ENCODE data around the gene SIX2.

Gene SIX2

DNA sequence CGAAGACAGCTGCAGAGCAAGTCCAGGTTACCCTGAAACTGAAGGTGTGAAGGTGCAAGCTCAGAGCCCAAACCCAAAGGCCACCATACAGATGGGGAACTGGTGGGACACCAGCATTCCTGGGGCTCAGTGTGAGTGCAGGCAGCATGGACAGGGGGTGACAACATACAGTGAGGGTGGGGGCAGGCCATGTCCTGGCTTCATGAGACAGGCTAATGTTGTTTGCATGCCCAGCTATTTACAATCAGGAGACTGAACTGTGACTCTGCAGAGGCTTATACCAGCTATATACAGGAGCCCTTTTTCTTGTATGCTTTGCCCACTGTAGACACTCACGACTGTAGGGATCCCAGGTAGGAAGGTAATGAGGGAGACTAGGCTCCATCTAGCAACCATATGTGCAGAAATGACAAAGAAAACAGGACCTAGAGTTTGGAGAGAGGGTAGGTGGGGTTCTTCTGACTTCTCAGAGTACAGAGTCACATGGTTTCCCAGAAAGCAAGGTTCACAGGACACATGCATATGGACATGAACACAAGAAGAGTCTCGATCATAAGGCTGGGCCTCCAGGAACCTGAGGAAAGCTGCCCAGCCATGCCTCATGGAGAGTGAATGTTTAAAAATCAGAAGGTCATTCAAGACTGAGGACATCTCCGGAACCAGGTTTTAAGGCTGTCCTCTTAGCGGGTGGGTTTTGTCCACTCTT is 41.4 kb downstream of the SIX2 start:
- Mint-ChIP-seq H3K27me3 (peaks cover 59% of the 10 kb centered on the region), H3K4me3 (no peak overlapping the region), H3K36me3 (no peaks in the 10 kb centered on the region), H3K27ac (no peak overlapping the region), H3K9me3 (no peaks in the 10 kb centered on the region), H3K4me1 (peaks cover 5% of the 10 kb centered on the region)
- no peak for ATAC-seq

DNA sequence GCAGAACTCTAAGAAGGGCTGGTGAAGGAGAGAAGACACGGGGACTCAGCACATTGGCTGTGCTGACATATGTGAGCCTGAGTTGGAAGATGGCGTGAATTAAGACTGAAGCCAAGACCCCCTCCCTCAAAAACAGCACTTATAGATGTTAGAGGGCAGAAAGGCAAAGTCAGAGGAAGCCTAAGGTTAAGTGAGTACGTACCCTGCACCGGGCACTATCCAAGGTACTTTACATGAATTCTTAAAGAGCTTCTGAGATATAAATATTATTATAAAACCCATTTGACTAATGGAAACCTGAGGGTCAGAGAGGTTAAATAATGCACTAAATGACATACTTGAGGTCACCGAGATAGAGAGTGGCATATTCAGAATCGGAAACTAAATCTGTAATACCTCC is 42.2 kb downstream of the SIX2 start:
- Mint-ChIP-seq H3K27ac (no peak overlapping the region), H3K36me3 (no peaks in the 10 kb centered on the region), H3K4me3 (no peak overlapping the region), H3K9me3 (no peaks in the 10 kb centered on the region), H3K4me1 (no peaks in the 10 kb centered on the region), H3K27me3 (peaks cover 60% of the 10 kb centered on the region)
- ATAC-seq, result no peak

DNA sequence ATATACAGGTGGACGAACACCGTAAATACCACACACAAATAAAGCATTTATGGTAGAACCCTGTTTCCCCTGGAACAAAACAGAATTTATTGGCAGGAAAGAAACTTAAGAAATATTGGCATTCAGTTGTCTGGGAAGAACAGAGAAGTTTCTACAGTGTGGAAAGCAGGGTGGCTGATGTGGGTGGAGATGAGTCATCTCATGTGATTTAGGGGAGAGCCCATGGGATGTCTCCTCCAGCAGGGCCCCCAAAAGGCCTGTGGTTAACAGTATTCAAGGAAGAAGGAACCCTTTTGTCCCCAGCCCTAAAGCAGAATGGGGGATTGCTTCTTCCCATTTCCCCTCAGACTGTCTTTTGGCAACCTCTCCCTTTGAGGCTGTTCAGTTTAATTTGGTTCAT is 43.6 kb downstream of the SIX2 start:
- H3K9me3 Mint-ChIP-seq, result no peaks in the 10 kb centered on the region
- H3K27ac Mint-ChIP-seq, result no peak overlapping the region
- no peak overlapping the region for H3K4me3 Mint-ChIP-seq
- H3K27me3 Mint-ChIP-seq, result peaks cover 67% of the 10 kb centered on the region
- no peaks in the 10 kb centered on the region for H3K36me3 Mint-ChIP-seq
- no peaks in the 10 kb centered on the region for H3K4me1 Mint-ChIP-seq
- ATAC-seq, result no peak

DNA sequence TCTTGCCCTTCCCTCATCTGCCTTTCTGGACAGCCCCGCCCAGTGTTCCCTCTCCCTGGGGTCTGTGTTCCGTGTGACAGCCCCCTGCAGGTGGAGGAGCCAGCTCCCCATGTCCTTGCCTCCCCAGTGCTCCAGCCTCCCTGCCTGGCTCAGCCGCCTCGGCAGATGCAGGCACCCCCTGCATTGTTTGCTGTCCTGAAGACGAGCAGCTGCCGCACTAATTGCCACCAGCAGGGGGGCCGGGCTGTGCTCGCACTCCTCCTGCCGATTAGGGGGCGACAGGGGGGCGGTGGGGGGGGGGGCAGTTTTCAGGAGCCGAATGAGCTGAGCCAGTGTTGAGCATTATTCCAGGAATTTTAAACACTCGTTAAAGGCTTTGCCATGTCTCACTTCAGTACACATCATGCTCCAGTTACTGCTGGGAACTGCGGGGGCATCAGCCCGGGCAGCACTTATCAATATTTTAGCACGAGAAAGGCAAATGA is 44.5 kb downstream of the SIX2 start:
- ATAC-seq, result no peak

GRCh38 chr2:44962176-44962695 is 47.0 kb downstream of the SIX2 start:
- ATAC-seq, result no peak
- no peak overlapping the region for H3K27ac Mint-ChIP-seq
- H3K27me3 Mint-ChIP-seq, result peaks cover 69% of the 10 kb centered on the region

More for the DNA sequence above, 44.5 kb downstream of the SIX2 start:
- H3K36me3 Mint-ChIP-seq, result no peaks in the 10 kb centered on the region
- no peaks in the 10 kb centered on the region for H3K4me1 Mint-ChIP-seq
- peaks cover 63% of the 10 kb centered on the region for H3K27me3 Mint-ChIP-seq
- H3K27ac Mint-ChIP-seq, result no peak overlapping the region
- H3K9me3 Mint-ChIP-seq, result no peaks in the 10 kb centered on the region
- no peak overlapping the region for H3K4me3 Mint-ChIP-seq

GRCh38 chr2:44960871-44961270 is 48.4 kb downstream of the SIX2 start:
- no peaks in the 10 kb centered on the region for H3K36me3 Mint-ChIP-seq
- no peak overlapping the region for H3K27ac Mint-ChIP-seq
- peaks cover 2% of the 10 kb centered on the region for H3K4me1 Mint-ChIP-seq
- ATAC-seq, result no peak
- H3K27me3 Mint-ChIP-seq, result peaks cover 74% of the 10 kb centered on the region
- no peaks in the 10 kb centered on the region for H3K9me3 Mint-ChIP-seq
- no peak overlapping the region for H3K4me3 Mint-ChIP-seq

More at GRCh38 chr2:44962176-44962695, 47.0 kb downstream of the SIX2 start:
- no peak overlapping the region for H3K4me3 Mint-ChIP-seq
- no peaks in the 10 kb centered on the region for H3K36me3 Mint-ChIP-seq
- no peaks in the 10 kb centered on the region for H3K4me1 Mint-ChIP-seq
- H3K9me3 Mint-ChIP-seq, result no peaks in the 10 kb centered on the region

DNA sequence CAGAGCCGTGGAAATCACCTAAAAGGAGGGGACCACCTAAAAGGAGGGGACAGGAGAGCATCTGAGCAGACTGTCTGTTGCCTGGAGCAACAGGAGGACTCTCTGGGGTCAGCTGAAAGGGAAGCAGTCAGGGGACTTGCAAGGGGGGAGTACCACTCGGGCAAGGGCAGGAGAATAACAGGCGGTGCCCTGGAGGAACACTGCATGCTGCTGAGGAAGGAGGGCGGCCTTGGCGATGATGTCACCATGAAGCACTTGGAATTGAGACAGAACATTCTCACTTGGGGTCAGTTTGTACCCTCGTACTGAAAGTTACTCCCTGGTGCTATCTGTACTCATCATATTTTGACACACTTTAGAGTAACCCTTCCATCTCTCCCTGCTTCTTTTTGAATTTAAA is 49.4 kb downstream of the SIX2 start:
- H3K4me3 Mint-ChIP-seq, result no peak overlapping the region
- no peaks in the 10 kb centered on the region for H3K9me3 Mint-ChIP-seq
- peaks cover 13% of the 10 kb centered on the region for H3K4me1 Mint-ChIP-seq
- H3K27me3 Mint-ChIP-seq, result peaks cover 76% of the 10 kb centered on the region
- no peak overlapping the region for H3K27ac Mint-ChIP-seq
- no peaks in the 10 kb centered on the region for H3K36me3 Mint-ChIP-seq
- no peak for ATAC-seq

GRCh38 chr2:44957656-44958327 is 51.5 kb downstream of the SIX2 start:
- no peaks in the 10 kb centered on the region for H3K36me3 Mint-ChIP-seq
- no peak overlapping the region for H3K4me3 Mint-ChIP-seq
- peaks cover 27% of the 10 kb centered on the region for H3K4me1 Mint-ChIP-seq
- no peaks in the 10 kb centered on the region for H3K9me3 Mint-ChIP-seq
- H3K27ac Mint-ChIP-seq, result no peak overlapping the region
- ATAC-seq, result no peak
- peaks cover 74% of the 10 kb centered on the region for H3K27me3 Mint-ChIP-seq

DNA sequence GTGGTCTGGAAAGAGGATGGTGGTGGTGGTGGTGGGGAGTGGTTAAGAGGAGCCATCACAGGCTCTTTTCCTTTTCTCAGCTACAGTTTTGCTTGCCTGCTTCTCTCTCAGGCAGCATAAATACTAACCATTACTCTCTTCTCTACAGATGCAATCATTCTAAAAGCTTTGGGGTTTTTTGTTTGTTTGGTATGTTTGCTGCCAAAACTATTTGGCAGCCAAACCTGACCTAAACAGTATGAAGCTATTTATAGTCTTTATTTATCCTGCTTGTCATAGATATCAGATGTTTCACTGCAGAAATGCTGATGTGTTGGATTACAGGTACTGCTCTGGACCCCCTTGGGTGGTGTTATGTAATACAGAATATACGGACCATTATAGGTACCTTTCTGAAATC is 52.4 kb downstream of the SIX2 start:
- H3K27me3 Mint-ChIP-seq, result peaks cover 72% of the 10 kb centered on the region
- ATAC-seq, result no peak
- peaks cover 32% of the 10 kb centered on the region for H3K4me1 Mint-ChIP-seq
- H3K9me3 Mint-ChIP-seq, result no peaks in the 10 kb centered on the region
- no peak overlapping the region for H3K4me3 Mint-ChIP-seq
- H3K36me3 Mint-ChIP-seq, result no peaks in the 10 kb centered on the region
- H3K27ac Mint-ChIP-seq, result no peak overlapping the region

DNA sequence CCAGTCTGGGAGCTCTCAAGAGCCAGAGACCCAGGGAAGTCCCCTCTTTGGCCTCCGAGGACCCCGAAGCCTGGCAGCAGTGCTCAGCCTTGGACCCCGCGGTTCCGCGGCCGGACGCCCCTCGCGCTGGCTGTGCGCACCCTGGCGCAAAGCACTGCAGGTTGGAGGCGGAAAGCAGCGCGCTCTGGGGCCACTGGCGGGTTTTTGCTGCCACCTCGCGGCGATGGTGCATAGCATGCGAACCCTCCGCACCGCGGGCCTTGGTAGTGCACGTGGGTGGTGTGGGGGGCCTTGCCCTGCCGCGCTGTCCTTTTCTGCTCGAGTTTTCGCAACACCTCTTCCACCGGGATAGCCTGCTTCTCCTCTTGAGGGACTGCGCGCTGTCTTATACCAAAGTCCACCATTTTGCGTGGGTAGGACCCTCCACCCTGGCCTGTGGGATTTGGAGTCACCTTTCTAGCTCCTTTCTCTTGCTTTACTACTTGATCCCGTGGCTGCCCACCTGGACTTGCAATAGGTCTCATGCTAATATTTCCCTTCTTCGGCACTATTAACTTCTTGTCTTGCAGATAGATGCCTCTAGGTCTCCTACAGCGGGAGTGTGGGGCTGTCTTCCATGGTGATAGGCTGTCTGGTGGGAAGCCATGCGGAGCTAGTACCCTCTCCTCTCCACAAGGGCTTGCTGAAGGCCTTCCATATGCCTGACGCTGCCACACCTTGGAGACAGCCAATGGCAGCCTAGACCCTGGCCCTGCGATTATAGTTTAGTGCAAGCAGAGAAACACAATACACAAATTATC is 53.5 kb downstream of the SIX2 start:
- Mint-ChIP-seq H3K9me3 (no peaks in the 10 kb centered on the region), H3K4me3 (peak overlapping the region; percentile 68), H3K36me3 (no peaks in the 10 kb centered on the region), H3K27me3 (peaks cover 78% of the 10 kb centered on the region), H3K27ac (no peak overlapping the region), H3K4me1 (peaks cover 32% of the 10 kb centered on the region)
- ATAC-seq, result peak; percentile 78
